SJSA1 (cell line): Measurements from ENCODE around the gene PABPN1L. TPM values are rescaled to one million over a fixed set of nuclear protein-coding genes. Genes with fewer than 3 reads are reported as not detected.

Experiments
- total RNA-seq: library from RNA; depleted of rRNA; stranded (reverse); fragments of >200 nt; shearing (Covaris generic); gene quantifications from 2 replicates; pipeline ENCODE4 v1.2.3, GENCODE V29; 2014; rRNA removed

PABPN1L gene
- total RNA-seq, 1 experiment from 2014 or later = not detected

Other genes starting within 250 kb of the PABPN1L start
- not detected in 2 replicates for gene IL17C, start 228.1 kb downstream of the PABPN1L start, total RNA-seq
- not detected in 2 replicates for gene CYBA, start 215.6 kb downstream of the PABPN1L start, total RNA-seq
- gene MVD, start 203.6 kb downstream of the PABPN1L start, total RNA-seq = 38.4 and 42.6 TPM in 2 replicates
- gene SNAI3, start 180.2 kb downstream of the PABPN1L start, total RNA-seq = 0.05 TPM in 1 of 2 replicates, not detected in the other
- gene RNF166, start 160.3 kb downstream of the PABPN1L start, total RNA-seq = 25.0 and 32.4 TPM in 2 replicates
- 17.9 and 20.4 TPM in 2 replicates for gene CTU2, start 160.2 kb downstream of the PABPN1L start, total RNA-seq
- gene PIEZO1, start 81.4 kb downstream of the PABPN1L start, total RNA-seq = 142 and 181 TPM in 2 replicates
- gene CDT1, start 62.9 kb downstream of the PABPN1L start, total RNA-seq = 36.7 and 45.7 TPM in 2 replicates
- 90.6 and 138 TPM in 2 replicates for gene APRT, start 54.7 kb downstream of the PABPN1L start, total RNA-seq
- gene GALNS, start 9.7 kb downstream of the PABPN1L start, total RNA-seq = 13.9 and 15.3 TPM in 2 replicates
- gene TRAPPC2L, start 9.5 kb downstream of the PABPN1L start, total RNA-seq = 17.3 and 27.5 TPM in 2 replicates
- not detected in 2 replicates for gene CBFA2T3, start 110.5 kb upstream of the PABPN1L start, total RNA-seq
- 18.8 and 31.7 TPM in 2 replicates for gene ACSF3, start 227.2 kb upstream of the PABPN1L start, total RNA-seq